HG02759 (cell line): ENCODE measurements around the gene ERC2.

ENCODE experiments used
- ATAC-seq: cut with Tn5 transposase; IDR thresholded peaks from one replicate; pipeline ENCODE4 v1.9.1; 2021; ENCODE audit warnings: mild to moderate bottlenecking, moderate library complexity; ENCODE audit not compliant: unreplicated experiment

ERC2 gene

GRCh38 chr3:56321383-56321782, 146.9 kb downstream of the ERC2 start:
- ATAC-seq = no peak

DNA sequence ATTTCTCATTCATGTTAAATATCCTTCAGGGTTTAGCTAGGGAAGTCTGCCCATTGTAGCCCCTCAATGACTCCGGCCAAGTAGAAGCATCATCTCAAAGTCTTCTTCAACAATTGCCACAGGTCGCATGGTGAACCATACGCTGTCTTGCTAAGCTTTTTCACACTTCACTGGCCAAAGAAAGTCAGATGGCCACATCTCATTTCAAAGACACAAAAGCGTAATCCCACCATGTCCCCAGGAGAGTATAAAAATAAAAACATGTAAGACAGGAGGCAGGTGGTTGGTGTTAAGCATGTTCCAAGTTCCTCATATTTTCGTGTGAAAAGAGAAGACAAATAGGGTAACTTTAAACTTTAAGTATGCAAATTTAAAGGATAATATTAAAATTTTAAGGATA, 147.4 kb downstream of the ERC2 start:
- ATAC-seq = no peak

GRCh38 chr3:56318891-56319290, 149.4 kb downstream of the ERC2 start:
- ATAC-seq = no peak

DNA sequence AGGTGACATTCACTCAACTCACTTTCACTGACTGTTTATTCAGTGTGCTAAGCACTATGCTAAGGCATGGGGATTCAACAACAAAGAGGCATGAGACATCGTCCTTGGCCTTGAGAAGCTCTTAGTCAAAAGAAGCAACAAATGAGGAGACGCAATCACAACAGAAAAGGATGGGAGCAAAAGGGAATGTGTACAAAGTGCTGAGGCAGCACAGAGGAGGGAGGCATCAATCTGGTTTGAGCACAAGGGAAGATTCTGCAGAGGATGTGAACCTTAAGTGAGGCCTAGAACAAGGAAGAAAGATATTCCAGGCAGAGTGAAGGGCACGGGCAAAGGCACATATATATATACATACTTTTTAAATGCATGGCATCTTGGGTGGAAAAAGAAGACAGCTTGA, 151.3 kb downstream of the ERC2 start:
- no peak for ATAC-seq

DNA sequence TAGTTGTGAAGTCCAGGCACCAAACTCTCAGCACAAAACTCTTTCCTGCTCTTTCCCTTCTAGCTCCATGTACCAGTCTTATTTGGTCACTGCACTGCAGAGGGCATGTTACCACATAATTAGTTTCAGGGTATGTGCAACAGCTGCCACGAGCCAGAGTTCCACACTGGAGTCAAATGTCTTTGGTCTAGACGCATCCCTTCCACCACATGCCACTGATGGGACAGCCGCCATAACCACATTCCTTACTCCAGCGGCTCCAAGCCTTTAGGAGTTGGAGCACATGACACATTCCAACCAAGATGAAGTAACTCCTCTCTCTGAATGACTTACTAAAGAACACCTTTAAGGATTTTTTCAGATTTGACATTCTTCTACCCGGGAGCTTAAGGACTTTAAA, 153.4 kb downstream of the ERC2 start:
- no peak for ATAC-seq

DNA sequence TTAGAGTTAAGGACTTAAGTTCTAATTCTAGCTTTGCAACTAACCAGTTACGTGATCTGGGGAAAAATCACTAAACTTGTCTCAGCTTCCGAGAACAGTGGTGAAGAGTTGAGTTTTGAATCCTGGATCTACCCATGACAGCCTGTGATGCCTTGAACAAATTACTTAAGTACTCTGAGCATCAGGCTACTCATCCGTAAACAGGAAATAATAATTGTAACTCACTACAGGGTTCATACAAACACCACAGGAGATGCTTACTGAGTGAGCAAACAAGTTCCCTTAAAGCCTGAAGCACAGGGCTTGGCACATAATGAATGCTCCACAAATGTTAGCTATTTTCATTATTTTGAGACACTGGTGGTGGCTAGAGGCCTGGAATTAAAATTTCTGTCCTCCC, 158.8 kb downstream of the ERC2 start:
- ATAC-seq = no peak

DNA sequence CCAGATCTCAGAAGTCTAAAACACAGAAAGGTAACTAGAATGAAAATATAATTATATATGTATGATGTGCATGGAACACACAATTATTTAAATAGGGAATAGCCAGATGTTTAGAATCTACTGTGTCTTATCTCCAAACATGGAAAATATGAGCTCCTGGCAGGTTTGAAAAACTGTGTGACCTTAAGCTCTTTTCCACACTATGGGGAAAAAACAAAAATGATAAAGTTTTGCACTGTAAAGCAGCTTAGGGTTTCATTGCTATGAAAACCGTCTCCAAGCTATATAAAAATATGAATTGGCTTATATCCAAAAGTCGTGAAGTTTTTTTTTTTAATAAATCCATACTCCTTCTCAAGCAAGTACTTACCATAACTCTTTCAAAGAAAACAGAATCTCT, 159.8 kb downstream of the ERC2 start:
- ATAC-seq = no peak

- ATAC-seq = no peak
Observed at GRCh38 chr3:56304069-56304468, 164.2 kb downstream of the ERC2 start.

DNA sequence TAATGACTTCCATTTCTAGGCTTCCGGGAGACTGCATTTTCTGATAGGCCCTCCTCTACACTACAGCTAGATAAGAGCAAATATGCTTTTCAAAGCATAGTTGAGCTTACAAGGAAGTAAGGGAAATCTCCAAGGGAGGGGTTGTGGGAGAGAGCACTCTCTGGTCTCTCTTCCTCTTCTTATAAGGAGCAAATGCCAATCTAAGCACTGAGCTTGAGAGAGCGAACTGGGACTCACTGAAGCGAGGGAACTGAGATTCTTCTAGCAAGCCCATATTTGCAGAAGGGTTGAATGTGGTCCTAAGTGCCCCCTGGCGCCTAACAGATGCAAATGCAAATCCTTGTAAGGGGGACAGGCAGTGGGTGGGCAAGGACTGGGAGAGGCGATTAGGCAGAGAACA, 164.8 kb downstream of the ERC2 start:
- ATAC-seq = peak; percentile 89

DNA sequence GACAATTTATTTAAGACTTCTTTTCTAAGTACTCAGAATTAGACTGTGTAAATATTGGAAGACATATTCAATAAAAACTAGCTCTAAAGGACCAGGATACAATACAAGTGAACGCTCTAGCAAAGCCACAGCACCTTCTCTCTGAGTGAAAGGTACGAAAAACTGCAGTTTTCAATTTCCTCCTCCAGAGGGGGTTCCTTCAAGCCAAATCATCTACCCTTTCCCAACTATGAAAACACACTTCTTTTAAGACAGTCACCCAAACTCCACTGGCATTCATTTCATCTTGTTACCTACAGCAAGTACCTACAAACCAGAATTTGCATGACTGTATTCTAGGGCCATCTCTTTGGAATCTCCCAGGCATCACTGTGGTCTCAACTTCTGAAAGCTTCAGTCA, 165.8 kb downstream of the ERC2 start:
- no peak for ATAC-seq

DNA sequence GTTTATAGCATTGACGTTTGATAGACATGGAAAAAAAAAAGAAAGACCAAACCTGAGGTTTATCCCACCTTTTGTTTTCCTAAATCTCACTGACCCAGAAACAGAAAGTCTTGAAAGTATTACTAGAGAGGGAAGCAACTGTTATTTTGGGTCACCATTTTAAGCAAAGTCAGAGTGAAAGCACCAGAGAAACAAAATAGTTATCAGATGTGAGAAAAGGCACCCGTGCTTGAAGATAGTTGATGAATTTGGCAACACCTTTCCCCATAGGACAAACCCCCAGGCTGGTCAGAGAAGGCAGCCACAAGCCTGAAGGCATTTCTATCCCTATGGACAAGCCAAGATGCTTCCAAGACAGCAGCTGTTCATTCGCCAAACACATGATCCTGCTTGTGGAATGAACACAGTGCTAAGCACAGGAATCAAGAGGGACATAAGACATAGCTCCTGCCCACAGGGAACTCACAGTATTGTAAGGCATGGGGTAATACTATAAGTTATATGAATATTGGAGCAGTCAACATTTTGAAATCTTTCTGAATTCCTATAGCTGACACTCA, 170.9 kb downstream of the ERC2 start:
- no peak for ATAC-seq

GRCh38 chr3:56296361-56296760, 171.9 kb downstream of the ERC2 start:
- ATAC-seq = no peak

- ATAC-seq = no peak
Observed at GRCh38 chr3:56295161-56295560, 173.1 kb downstream of the ERC2 start.

DNA sequence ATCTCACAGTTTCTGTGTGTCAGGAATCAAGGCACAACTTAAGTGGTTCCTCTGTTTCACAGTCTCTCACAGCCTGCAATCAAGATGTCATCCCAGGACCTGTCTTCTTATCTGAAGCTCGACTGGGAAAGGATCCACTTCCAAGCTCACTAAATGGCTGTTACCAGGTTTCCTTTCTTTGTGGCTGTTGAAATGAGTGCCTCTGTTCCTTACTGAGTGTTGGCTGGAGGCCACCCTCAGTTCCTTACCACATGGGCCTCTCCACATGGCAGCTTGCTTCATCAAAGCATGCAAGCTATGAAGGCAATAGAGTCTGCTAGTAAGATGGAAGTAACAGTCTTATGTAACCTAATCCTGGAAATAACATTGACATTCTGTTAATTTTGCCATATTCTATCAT, 174.0 kb downstream of the ERC2 start:
- ATAC-seq = no peak

GRCh38 chr3:56291953-56292352, 176.3 kb downstream of the ERC2 start:
- no peak for ATAC-seq

DNA sequence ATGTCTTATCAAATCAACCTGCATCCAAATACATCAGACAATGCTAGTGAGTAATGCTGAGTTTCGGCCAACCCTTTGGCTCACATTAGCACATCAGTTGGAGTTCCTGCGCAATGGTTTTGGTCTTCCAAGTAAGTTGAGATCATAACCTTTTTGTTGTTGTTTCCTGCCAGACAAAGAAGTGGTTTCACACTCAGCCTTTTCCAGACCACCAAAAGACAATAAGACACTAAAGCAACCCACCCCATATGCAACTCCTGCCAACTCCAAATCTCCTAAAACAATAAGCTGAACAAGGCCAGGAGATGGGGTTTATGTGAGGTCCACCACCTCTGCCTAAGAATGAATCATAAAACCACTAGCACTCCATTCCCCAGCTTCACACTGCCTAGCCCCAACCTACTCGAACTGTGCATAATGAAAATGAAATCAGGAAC, 177.0 kb downstream of the ERC2 start:
- ATAC-seq = no peak

GRCh38 chr3:56290374-56290773, 177.9 kb downstream of the ERC2 start:
- ATAC-seq = no peak

DNA sequence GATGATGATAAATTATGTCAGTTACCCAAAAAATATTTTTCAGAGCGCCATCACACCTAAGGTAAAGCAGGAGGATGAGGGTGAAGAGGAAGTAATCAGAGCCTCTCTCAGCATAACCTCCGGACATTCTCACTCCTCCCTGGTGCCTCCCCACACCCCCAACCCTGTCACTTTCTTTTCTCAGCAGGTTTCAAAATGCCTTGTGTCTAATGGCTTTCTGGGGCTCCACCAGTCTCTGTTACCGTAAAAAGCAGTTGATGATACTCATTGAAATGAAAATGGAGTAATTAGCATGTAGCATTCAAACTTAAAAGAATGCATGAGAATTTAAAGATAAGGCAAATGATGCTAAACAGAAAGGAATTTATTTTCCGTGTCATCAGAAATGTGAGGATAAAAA, 180.0 kb downstream of the ERC2 start:
- ATAC-seq = no peak

- no peak for ATAC-seq
Observed at GRCh38 chr3:56282341-56282740, 185.9 kb downstream of the ERC2 start.

- ATAC-seq = no peak
Observed at GRCh38 chr3:56277236-56277635, 191.0 kb downstream of the ERC2 start.

DNA sequence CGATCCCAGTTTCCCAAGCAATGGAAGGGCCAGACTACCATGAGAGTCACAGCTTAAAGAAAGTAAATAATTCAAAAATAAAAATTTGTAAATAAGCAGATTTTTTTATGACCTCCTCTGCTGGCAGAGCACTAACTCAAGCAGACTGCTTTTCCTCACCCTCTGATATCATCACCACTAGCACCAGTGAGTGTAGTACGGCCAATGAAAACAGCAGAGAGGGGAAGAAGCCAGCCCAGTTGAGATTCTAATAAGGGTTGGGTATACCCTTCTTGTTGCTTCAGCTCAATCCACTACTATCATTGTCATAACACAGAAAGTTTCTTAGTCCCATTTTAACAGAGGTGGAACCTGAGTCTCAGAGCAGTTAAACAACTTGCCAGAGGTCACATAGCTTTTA, 193.1 kb downstream of the ERC2 start:
- ATAC-seq = no peak

DNA sequence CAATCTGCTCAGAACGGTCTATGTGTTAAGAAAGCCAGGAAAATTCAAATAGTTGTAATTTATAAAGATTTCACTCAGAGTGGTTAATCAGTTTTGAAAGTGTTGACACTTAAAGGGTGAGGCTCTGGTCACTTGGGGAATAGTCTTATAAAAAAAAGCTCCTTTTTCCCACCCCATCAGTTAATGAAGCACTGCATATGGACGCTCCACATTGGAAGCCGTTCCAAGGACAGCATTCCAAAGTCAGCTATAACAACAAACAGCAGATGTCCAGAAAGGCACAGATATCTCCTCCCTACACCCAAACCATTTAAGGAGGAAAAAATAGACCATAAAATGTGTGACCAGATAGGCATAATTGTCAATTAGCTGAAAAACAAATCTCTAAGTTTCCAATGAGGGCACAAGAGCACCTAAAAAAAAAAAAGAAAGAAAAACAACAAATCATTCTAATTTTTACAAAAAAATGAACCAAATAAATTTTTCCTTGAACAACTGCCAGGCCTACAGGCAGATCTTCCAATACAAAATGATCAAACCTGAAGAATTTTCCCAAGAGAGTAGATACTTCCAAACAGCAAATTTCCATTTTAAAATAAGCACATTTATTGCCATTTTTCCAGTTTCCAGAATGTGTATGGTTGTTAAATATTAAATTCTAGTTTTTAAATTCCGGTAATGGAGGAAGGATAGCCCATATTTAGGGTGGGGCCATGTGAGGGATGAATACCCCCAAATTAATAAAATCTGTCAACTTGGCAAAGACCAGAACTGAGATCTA, 198.3 kb downstream of the ERC2 start:
- no peak for ATAC-seq
